K562 (cell line): ENCODE results near the gene SLC43A2. TPM values are rescaled to one million over a fixed set of nuclear protein-coding genes. Genes with fewer than 3 reads are reported as not detected.

ENCODE experiments used
- ADNP ChIP-seq: fragments of 200-800 bp; sonication (Bioruptor generic); IDR thresholded peaks from 2 replicates; pipeline ENCODE4 v1.6.1; 2016; ENCODE audit warnings: missing genetic modification characterization, missing compliant biosample characterization
- CHD4 ChIP-seq: fragments of 200-600 bp; sonication (generic); IDR thresholded peaks from 3 replicates; pipeline ENCODE4 v1.6.1; 2012; ENCODE audit warnings: low read depth, mild to moderate bottlenecking, mixed read lengths, low read length, inconsistent platforms; ENCODE audit not compliant: insufficient read depth, insufficient replicate concordance, poor library complexity, severe bottlenecking
- SIN3A ChIP-seq, 2 experiments: fragments of 150-350 bp in 1 of 2; IDR thresholded peaks; 2 replicates each; pipeline ENCODE4 v1.6.1; 2011 to 2016; ENCODE audit warnings: borderline replicate concordance in 2 of 2, low read depth in 2 of 2, low read length in 2 of 2, mild to moderate bottlenecking in 2 of 2, moderate library complexity in 2 of 2; ENCODE audit not compliant: control insufficient read depth in 1 of 2
- SMARCB1 ChIP-seq: IDR thresholded peaks from 2 replicates; pipeline ENCODE4 v1.6.1; 2011; ENCODE audit warnings: improper control_type of control experiment, low read depth; ENCODE audit not compliant: insufficient read length
- SMARCE1 ChIP-seq: fragments of 450-650 bp; IDR thresholded peaks from 2 replicates; pipeline ENCODE4 v1.7.1; 2016; ENCODE audit warnings: mild to moderate bottlenecking
- SOX6 ChIP-seq: fragments of 450-650 bp; IDR thresholded peaks from 2 replicates; pipeline ENCODE4 v1.6.1; 2014; ENCODE audit warnings: mild to moderate bottlenecking
- SRSF1 ChIP-seq: fragments of 200-400 bp; formaldehyde crosslinking; IDR thresholded peaks from 2 replicates; pipeline ENCODE4 v1.6.1; 2017; ENCODE audit warnings: mild to moderate bottlenecking, low read depth, low read length, moderate library complexity
- TEAD1 ChIP-seq, 2 experiments: fragments of 450-650 bp in 1 of 2; sonication (generic) in 1 of 2; formaldehyde crosslinking; IDR thresholded peaks; 2 replicates each; pipeline versions ENCODE4 v1.4.0 to v1.8.0; 2020 to 2022; ENCODE audit warnings: mild to moderate bottlenecking in 2 of 2, missing genetic modification reagents in 1 of 2
- U2AF1 ChIP-seq: fragments of 200-400 bp; formaldehyde crosslinking; optimal IDR thresholded peaks from 2 replicates; pipeline ENCODE3; 2017; ENCODE audit warnings: mild to moderate bottlenecking, low read depth, low read length, moderate library complexity
- ZEB2 ChIP-seq: fragments of 450-650 bp; IDR thresholded peaks from 2 replicates; pipeline ENCODE4 v1.6.1; 2016
- polyA plus RNA-seq, 8 experiments: library from polyadenylated mRNA; depleted of rRNA in 4 of 8; stranded (reverse) in 5 of 8; unstranded in 3 of 8; fragments of >200 nt; fragmentation: Nextera tagmentation in 2 of 8; fragmentation: Illumina TruSeq in 1 of 8; extraction: Ambion mirVana in 2 of 8; extraction: Trizol in 1 of 8; gene quantifications; 2 replicates each; pipeline versions ENCODE4 v1.2.1 to v1.2.3, GENCODE V29; 2011 to 2014; ENCODE audit warnings: inconsistent platforms in 1 of 8, missing spikeins in 1 of 8
- total RNA-seq, 7 experiments: library from RNA; depleted of rRNA in 6 of 7; stranded (reverse); fragments of >200 nt in 6 of 7; fragmentation: Illumina TruSeq in 2 of 7; extraction: Trizol in 2 of 7; gene quantifications; 2 replicates each; pipeline versions ENCODE4 v1.2.1 to v1.2.3, GENCODE V29; 2011 to 2021; ENCODE audit warnings: low replicate concordance in 1 of 7
- TF ChIP-seq, protein P1 (sequence below), 2 experiments: fragments of 450-650 bp; IDR thresholded peaks; 2 replicates each; pipeline ENCODE4 v1.6.1; 2018; ENCODE audit warnings: mild to moderate bottlenecking in 2 of 2, low read depth in 1 of 2; ENCODE audit not compliant: partially characterized antibody in 2 of 2
- TF ChIP-seq, protein P2 (sequence below): fragments of 250-450 bp; sonication (Bioruptor Pico); IDR thresholded peaks from 2 replicates; pipeline ENCODE4 v1.6.1; 2021; ENCODE audit warnings: mild to moderate bottlenecking
- TF ChIP-seq, protein P3 (sequence below), 2 experiments: fragments of 250-450 bp in 1 of 2; fragments of 450-650 bp in 1 of 2; sonication (Bioruptor Pico) in 1 of 2; IDR thresholded peaks; 2 replicates each; pipeline versions ENCODE4 v1.6.1 to v1.8.0; 2016 to 2021; ENCODE audit warnings: mild to moderate bottlenecking in 2 of 2, moderate library complexity in 2 of 2, missing compliant biosample characterization in 1 of 2, missing genetic modification characterization in 1 of 2
- TF ChIP-seq, protein P4 (sequence below): fragments of 450-650 bp; IDR thresholded peaks from 2 replicates; pipeline ENCODE4 v1.6.1; 2017; ENCODE audit warnings: antibody characterized with exemption
- TF ChIP-seq, protein P5 (sequence below): fragments of 250-450 bp; sonication (Bioruptor Pico); IDR thresholded peaks from 2 replicates; pipeline ENCODE4 v1.4.0; 2020; ENCODE audit warnings: mild to moderate bottlenecking, moderate library complexity
- TF ChIP-seq, protein P6 (sequence below): fragments of 450-650 bp; IDR thresholded peaks from 2 replicates; pipeline ENCODE4 v1.6.1; 2016; ENCODE audit warnings: missing biosample characterization, missing genetic modification characterization

Gene SLC43A2
- total and polyA plus RNA-seq, 9 of the 15 experiments (the other 6 are each of a cell fraction or from before 2014, with no cell fraction given) = 0.03 to 10.2 (median 3.6) TPM

DNA sequence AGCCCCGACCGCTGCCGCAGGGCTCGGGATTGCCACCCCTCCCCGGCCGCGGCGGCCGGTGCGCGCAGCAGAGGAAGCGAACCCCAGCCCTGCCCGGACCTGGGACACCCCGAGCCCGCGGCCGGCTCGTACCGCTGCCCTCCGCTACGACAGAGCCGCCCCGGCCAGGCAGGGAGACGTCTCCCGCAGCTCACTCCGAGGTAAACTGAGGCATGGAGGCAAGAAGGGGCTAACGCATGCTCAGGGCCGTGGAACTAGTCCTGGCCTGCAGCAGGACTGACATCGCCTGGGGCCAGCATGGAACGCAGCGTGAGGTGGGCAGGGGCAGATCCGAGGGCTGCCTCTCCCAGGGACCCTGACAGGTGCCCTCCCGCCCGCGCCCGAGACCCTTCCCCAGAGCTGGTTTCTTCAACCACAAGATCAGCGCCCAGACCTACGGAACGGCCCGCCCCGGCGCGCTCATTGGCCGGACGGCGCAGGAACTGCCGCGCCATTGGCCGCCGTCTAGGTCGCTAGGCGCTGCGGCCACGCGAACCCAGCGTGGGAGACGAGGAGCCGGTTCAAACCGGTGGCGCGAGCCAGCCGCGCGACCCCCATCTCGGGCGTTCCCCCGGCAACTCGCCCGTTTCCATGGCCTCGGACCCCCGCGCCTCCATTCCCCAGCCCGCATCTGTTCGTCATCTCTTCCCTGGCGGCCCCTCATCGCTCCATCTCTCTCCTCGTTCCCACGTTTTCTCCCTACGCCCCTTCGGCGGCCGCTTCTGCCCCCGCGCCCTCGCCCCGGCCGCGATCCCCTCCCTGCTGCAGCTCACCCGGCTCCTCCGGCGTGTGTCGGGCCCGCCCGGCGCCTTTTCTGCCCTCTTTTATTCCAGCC lies at the start of gene SLC43A2 (continued):
- TF ChIP-seq, protein P1, sequence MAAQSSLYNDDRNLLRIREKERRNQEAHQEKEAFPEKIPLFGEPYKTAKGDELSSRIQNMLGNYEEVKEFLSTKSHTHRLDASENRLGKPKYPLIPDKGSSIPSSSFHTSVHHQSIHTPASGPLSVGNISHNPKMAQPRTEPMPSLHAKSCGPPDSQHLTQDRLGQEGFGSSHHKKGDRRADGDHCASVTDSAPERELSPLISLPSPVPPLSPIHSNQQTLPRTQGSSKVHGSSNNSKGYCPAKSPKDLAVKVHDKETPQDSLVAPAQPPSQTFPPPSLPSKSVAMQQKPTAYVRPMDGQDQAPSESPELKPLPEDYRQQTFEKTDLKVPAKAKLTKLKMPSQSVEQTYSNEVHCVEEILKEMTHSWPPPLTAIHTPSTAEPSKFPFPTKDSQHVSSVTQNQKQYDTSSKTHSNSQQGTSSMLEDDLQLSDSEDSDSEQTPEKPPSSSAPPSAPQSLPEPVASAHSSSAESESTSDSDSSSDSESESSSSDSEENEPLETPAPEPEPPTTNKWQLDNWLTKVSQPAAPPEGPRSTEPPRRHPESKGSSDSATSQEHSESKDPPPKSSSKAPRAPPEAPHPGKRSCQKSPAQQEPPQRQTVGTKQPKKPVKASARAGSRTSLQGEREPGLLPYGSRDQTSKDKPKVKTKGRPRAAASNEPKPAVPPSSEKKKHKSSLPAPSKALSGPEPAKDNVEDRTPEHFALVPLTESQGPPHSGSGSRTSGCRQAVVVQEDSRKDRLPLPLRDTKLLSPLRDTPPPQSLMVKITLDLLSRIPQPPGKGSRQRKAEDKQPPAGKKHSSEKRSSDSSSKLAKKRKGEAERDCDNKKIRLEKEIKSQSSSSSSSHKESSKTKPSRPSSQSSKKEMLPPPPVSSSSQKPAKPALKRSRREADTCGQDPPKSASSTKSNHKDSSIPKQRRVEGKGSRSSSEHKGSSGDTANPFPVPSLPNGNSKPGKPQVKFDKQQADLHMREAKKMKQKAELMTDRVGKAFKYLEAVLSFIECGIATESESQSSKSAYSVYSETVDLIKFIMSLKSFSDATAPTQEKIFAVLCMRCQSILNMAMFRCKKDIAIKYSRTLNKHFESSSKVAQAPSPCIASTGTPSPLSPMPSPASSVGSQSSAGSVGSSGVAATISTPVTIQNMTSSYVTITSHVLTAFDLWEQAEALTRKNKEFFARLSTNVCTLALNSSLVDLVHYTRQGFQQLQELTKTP (IDR thresholded peaks at IDR 0.05; ENCODE audit: low read depth in 1 of 2, partially characterized antibody in 2 of 2) = no peak
- TF ChIP-seq, protein P2, sequence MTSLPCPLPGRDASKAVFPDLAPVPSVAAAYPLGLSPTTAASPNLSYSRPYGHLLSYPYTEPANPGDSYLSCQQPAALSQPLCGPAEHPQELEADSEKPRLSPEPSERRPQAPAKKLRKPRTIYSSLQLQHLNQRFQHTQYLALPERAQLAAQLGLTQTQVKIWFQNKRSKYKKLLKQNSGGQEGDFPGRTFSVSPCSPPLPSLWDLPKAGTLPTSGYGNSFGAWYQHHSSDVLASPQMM (CRISPR knock-in tag) = no peak
- TF ChIP-seq SOX6 = no peak
- TF ChIP-seq ADNP = no peak
- no peak for TF ChIP-seq CHD4
- no peak for TF ChIP-seq SRSF1
- TF ChIP-seq, protein P3, sequence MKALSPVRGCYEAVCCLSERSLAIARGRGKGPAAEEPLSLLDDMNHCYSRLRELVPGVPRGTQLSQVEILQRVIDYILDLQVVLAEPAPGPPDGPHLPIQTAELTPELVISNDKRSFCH (CRISPR knock-in tag; IDR thresholded peaks at IDR 0.05) = no peak
- TF ChIP-seq, protein P3 (tag; IDR thresholded peaks at IDR 0.05) = no peak
- TF ChIP-seq TEAD1 (CRISPR knock-in tag; IDR thresholded peaks at IDR 0.05) = no peak; a peak in 1 of 4 replicates
- no peak for TF ChIP-seq SMARCB1
- no peak for TF ChIP-seq SIN3A (IDR thresholded peaks at IDR 0.05; ENCODE audit: borderline replicate concordance in 2 of 2, control insufficient read depth in 1 of 2, low read depth in 2 of 2, low read length in 2 of 2)
- TF ChIP-seq, protein P4, sequence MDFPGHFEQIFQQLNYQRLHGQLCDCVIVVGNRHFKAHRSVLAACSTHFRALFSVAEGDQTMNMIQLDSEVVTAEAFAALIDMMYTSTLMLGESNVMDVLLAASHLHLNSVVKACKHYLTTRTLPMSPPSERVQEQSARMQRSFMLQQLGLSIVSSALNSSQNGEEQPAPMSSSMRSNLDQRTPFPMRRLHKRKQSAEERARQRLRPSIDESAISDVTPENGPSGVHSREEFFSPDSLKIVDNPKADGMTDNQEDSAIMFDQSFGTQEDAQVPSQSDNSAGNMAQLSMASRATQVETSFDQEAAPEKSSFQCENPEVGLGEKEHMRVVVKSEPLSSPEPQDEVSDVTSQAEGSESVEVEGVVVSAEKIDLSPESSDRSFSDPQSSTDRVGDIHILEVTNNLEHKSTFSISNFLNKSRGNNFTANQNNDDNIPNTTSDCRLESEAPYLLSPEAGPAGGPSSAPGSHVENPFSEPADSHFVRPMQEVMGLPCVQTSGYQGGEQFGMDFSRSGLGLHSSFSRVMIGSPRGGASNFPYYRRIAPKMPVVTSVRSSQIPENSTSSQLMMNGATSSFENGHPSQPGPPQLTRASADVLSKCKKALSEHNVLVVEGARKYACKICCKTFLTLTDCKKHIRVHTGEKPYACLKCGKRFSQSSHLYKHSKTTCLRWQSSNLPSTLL = no peak
- TF ChIP-seq, protein P5, sequence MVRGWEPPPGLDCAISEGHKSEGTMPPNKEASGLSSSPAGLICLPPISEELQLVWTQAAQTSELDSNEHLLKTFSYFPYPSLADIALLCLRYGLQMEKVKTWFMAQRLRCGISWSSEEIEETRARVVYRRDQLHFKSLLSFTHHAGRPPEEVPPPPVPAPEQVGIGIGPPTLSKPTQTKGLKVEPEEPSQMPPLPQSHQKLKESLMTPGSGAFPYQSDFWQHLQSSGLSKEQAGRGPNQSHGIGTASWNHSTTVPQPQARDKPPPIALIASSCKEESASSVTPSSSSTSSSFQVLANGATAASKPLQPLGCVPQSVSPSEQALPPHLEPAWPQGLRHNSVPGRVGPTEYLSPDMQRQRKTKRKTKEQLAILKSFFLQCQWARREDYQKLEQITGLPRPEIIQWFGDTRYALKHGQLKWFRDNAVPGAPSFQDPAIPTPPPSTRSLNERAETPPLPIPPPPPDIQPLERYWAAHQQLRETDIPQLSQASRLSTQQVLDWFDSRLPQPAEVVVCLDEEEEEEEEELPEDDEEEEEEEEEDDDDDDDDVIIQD = no peak
- TF ChIP-seq, protein P6, sequence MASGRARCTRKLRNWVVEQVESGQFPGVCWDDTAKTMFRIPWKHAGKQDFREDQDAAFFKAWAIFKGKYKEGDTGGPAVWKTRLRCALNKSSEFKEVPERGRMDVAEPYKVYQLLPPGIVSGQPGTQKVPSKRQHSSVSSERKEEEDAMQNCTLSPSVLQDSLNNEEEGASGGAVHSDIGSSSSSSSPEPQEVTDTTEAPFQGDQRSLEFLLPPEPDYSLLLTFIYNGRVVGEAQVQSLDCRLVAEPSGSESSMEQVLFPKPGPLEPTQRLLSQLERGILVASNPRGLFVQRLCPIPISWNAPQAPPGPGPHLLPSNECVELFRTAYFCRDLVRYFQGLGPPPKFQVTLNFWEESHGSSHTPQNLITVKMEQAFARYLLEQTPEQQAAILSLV = no peak
- no peak for TF ChIP-seq ZEB2
- no peak for TF ChIP-seq SMARCE1
- TF ChIP-seq U2AF1 = no peak
